ENCODE data around the gene IQSEC3.

Gene IQSEC3

DNA sequence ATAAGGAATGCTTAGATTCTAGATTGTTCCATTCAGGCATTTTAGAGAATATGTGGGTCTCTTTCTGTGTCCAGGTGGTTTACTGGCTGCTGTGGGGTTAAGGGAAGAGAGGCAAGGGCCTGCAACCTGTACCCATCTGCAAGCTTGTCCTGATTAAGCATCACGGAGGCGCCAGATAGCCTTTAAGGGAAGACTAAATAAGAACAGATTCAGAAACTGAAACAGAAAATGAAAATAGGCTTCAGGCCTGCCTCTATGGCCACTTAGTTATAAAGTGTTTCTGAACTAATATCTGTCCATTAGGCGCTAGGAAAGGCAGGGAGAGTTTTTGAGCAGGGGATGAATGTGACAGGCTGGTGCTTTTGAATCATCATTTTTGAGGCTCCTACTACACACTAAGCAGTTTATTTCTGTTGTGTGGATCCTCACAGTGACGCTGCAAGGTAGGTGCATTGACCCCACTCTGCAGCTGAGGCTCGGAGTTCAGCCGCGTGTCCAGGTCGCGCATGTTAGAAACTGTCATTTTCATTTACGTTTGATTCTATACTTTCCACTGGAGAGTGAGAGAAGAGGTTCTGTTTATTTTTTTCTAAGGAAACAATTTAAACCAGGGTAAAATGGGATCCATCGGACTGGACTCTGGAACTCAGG, 100.0 kb downstream of the IQSEC3 start:
- DNase-seq: no peak

- no peak for DNase-seq
Measured at GRCh38 chr12:167959-168600, 101.5 kb downstream of the IQSEC3 start.

DNA sequence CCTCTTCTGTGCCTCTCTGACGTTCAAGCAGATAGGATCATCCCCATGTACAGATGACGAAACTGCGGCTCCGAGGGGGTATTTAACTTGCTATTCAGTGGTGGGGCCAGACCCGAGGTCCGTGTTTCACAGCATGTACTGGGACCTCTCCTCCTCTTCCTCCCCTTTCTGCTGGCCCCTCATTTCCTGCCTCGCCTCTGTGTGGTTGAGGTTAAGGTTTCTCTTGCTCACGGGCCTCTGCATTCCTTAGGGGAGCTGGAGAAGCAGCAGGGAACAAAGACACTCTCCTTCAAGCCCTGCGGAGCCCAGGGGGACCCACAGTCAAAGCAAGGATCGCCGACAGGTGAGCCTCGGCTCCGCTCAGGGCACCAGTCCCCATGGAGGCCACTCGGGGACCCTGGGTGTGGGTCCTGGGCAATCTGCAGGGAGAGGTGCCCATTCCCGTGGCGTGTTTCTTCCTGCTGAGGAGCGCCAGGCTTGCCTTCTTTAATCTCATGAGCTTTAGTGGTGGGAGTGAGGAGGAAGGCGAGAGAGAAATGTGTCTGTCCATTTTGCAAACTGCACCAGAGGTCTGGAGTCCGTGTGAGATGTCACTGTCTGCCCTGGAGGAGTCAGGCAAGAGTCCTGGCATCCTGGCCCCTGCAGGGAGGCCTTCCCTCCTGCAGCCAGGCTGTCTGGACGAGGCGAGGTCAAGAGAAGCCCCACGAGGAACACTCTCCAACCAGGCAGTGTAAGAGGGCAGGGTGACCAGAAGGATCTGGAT, 102.4 kb downstream of the IQSEC3 start:
- DNase-seq: no peak

DNA sequence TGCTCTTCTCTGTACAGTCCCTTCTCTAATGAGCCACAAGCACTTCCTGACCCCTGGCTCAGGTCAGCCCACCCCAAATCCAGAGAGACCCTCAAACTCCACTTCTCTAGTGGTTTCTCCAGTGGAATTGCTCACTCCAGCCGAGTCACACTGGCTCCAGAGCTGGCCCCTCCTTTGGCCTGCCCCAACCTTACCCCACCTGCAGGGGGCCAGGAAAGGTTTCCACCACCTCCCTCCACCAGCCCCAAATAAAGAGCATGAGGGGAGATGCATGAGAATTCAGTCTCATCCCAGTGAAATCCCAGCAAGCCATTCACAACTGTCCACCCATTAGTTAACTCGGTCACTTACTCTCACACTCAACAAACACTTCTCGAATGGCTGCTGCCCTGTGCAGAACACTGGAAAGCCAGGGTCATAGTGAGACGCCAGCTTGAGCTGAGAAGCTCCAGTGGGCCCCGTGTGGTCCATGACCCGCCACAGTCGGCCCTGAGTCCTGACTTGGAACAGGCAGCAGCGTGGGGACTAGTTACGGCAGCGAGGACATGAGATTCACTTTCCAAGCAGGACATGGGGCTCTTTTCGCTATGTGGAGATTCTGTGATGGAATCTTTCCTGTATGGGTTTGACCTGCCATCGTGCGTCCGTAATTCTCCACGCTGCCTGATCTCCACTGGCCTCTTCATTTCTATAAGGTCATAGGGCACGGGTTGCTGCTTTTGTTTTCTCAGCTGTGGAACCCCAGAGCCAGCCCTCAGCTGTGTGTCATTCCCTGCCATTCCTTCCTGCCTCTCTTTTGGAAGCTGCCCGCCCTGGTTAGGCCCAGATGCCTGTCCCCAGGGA, 103.2 kb downstream of the IQSEC3 start:
- no peak for DNase-seq

GRCh38 chr12:170371-171225, 104.0 kb downstream of the IQSEC3 start:
- DNase-seq: no peak

- DNase-seq: no peak
Measured at GRCh38 chr12:171276-171675, 104.7 kb downstream of the IQSEC3 start.

DNA sequence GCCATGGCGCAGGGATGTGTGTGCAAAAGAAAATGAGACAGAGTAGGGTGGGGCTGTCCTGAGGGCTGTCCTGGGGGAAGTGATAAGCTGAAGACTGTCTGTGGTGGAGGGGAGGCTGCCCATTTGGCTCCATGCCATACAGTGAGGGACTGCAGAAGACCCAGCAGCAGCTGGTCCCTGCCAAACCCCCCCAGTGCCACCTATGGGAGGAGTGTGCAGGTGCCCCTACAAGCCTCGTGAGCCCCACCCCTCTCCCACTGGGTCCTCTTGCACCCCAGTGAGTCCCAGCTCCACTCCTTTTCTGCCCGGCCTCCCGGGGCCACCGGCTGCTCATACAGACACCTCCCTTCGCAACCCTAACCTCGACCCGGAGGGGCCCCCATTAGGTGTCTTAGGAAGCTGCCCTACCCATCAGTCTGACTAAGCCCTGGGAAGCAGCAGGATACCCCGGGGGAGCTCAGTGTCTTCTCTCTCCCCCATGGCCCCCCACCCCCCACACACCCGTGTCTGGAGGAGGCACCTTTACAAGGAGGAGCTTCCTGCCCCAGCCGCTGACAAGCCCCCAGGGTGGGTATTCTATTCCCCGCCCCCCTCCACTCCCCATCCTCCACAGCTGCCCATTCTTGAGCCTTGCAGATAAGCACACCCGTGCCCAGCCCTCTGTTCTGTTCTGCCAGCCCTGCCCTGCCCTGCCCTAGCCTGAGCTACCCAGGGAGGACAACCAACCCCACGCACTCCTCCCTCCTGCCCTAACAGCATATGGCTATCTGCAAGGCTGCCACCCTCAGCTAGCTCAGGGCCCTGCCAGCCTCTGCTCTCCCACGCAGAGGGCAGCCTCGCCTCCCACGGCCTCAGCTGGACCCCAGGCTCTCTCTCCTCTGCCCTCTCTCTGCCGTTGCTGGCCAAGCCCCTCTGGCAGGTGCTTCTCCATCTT, 105.4 kb downstream of the IQSEC3 start:
- peak; percentile 9 for DNase-seq

- no peak for DNase-seq
Measured at GRCh38 chr12:172732-173161, 106.2 kb downstream of the IQSEC3 start.

DNA sequence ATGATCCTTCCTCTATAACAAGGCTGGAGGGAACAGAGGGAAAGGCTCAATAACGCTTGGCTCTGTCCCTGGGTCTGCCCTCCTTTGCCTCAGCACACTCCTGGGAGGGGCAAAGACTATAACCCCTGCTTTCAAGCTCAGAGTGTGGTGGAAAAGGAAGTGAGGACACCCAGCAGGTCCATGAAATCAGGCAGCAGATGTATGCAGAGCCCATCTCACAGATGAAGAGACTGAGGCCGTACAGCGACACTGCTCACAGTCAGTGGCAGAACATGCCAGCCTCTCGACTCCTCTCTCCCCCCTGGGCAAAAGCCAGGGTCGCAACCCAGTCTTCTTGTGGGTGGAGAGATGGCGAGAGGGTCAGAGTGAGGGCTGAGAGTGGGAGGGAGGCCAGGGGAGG, 107.6 kb downstream of the IQSEC3 start:
- DNase-seq: no peak

- no peak for DNase-seq
Measured at GRCh38 chr12:174596-174995, 108.0 kb downstream of the IQSEC3 start.

GRCh38 chr12:175250-175649, 108.7 kb downstream of the IQSEC3 start:
- DNase-seq: no peak

GRCh38 chr12:175759-176158, 109.2 kb downstream of the IQSEC3 start:
- no peak for DNase-seq

GRCh38 chr12:176321-177181, 110.0 kb downstream of the IQSEC3 start:
- no peak for DNase-seq

DNA sequence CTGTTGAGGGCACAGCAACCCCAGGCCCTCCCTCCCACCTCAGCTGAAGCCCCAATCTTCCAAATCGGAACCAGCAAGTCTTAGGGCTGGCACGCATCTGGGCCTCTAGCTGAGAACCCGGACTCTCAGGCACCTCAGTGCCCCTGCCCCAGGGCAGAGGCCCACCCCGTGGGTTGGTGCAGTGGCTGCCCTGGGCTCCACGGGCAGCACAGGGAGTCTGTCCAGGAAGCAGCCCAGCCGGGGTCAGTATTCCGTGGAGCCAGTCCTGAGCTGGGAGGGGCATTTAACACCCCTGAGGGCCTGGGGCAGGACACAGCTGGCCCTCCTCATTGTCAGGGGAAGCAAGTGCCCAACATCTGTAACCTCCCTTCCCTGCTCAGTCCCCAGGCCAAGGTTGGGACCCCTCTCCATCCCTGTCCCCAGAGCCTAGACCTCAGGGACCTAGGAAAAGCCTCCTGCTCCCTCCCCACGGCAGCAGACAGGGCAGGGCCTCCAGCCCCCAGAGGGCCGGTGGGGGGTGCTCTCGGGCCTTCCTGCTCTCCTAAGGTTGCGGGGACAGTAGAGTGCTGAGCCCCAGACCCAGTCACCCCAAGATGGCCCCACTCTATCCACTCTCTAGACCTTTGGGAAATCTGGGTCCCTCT, 110.9 kb downstream of the IQSEC3 start:
- DNase-seq: no peak

DNA sequence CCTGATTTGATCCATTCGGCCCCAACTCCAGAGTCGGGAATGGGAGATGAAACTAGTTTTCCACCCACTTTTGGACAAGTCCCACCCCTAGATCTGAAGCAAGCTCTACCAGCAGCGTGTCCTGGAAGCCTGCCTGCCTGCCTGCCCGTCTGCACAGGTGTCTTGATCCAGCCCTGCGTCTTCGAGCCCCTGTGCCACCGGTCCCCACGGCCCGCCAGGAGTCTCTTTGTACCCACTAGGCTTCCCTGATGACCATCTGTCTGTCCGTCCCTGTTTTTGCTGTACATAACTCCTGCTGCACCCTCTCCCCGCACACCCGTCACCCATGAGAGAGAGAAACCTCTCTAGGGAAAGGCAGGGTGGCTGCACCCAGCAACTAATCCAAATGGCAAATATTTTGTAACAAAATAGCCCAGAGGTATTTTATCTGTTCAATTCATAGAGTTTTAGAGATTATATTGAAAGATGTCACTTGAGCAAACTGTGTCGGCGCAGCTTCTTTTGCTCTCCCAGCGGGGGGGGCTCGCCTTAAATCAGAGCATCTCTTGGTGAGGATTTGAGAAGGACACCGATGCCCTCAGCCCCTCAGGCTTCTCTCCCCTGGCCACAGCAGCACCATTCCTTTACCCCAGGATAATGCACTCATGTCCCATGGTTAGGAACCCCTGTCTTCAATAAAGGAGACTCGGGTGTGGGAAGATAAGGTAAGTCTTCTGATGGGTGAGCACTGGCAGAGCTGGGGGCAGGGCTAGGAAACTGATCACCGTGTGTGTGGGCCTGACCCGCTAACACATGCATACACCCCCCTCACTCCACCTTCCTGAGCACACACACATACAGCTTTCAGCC, 111.6 kb downstream of the IQSEC3 start:
- DNase-seq: no peak

GRCh38 chr12:178829-179109, 112.2 kb downstream of the IQSEC3 start:
- no peak for DNase-seq

DNA sequence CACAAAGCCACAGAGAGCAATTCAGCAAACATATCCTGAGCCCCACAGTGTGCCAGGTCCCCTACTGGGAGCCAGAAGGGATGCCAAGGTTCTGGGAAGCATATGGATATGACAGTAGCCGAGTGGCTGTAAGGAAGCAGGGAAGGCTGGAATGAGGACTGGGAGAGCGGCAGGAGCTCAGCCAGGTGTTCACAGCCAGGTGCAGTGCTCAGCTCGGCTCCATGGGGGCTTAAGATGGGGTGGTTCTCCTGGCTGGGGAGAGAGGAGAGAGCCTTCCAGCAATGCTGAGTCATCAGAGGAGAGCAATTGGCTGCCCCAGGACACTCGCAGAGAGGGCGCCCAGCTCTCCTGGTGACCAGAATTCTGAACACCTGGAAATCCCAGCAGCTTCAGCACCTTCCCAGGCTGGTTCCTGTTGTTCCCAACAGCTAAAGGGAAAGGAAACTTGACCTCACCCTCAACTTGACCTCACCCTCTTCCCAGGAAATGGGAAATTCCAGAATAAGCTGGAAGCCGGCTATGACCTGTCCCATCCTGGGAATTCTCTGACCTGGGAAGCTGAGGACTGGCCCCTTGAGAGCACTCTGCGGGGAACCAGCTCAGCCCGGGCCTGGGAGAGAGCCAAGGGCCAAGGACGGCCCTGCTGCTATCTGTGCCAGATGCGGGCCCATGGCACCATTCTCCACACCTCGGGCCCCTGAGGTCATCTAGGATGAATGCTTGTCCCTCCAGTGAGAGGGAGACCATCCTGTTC, 112.7 kb downstream of the IQSEC3 start:
- no peak for DNase-seq

DNA sequence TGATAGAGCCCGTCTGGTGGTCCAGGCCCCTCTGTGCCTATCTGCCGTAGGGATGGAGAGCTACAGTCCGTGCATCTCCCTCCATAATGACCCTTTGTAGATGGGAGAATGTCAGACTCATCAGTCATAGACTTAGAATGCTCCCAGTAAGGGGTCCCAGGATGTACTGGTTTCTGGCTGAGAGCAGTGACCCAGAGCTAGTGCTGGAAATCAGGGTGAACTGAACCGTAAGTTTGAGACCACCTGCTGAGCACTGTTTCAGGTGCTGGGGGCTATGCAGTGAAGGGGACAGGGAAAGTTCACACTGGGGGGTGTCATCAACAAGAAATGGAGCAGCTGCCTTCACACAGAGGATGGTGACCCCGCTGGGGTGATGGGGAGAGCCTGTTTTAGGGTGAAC, 113.3 kb downstream of the IQSEC3 start:
- DNase-seq: no peak
